ENCODE data around the gene DENND1A. TPM values are rescaled to one million over a fixed set of nuclear protein-coding genes. Genes with fewer than 3 reads are reported as not detected.

The DENND1A gene
- total and polyA plus RNA-seq, 8 donors: 4.4 to 109 (median 21.4) TPM

- WGBS, 5 donors: 88 to 97% (median 95%) methylated on average over 5 of the region's 5 CpGs
- TF ChIP-seq POLR2AphosphoS5 (IDR thresholded peaks at IDR 0.05) (no peak), POLR2A (IDR thresholded peaks at IDR 0.05) (no peak), EP300 (IDR thresholded peaks at IDR 0.05) (no peak), CTCF (IDR thresholded peaks at IDR 0.05) (no peak)
- peaks cover 3 to 66% (median 54%) of the 10 kb centered on the region in 4 donors for H3K36me3 ChIP-seq
- no peaks in the 10 kb centered on the region for H3K4me1 ChIP-seq
- H3K27me3 ChIP-seq: no peaks in the 10 kb centered on the region
- no peaks in the 10 kb centered on the region for H3K9me3 ChIP-seq
- intact Hi-C loops (cut with DNase I; ENCODE audit: low total_unique reads): no loop called here
- H3K4me3 ChIP-seq: no peak overlapping the region
- DNase-seq: no peak
- H3K27ac ChIP-seq: no peak overlapping the region
Observed at GRCh38 chr9:123418052-123418430, 511.9 kb downstream of the DENND1A start.

GRCh38 chr9:123417289-123418051, 512.5 kb downstream of the DENND1A start:
- H3K27me3 ChIP-seq: no peaks in the 10 kb centered on the region
- WGBS, 5 donors: 94 to 97% (median 95%) methylated on average over 5 of the region's 5 CpGs
- H3K36me3 ChIP-seq: peaks cover 0 to 61% (median 48%) of the 10 kb centered on the region in 4 donors
- no peak for DNase-seq
- H3K9me3 ChIP-seq: no peaks in the 10 kb centered on the region
- H3K4me1 ChIP-seq: no peaks in the 10 kb centered on the region
- H3K4me3 ChIP-seq: no peak overlapping the region
- H3K27ac ChIP-seq: no peak overlapping the region
- TF ChIP-seq CTCF (IDR thresholded peaks at IDR 0.05): no peak
- TF ChIP-seq EP300 (IDR thresholded peaks at IDR 0.05): no peak
- no peak for TF ChIP-seq POLR2A (IDR thresholded peaks at IDR 0.05)
- no peak for TF ChIP-seq POLR2AphosphoS5 (IDR thresholded peaks at IDR 0.05)
- intact Hi-C loops (cut with DNase I; ENCODE audit: low total_unique reads): no loop called here

- H3K36me3 ChIP-seq: peaks cover 0 to 54% (median 42%) of the 10 kb centered on the region in 4 donors
- no peak overlapping the region for H3K4me3 ChIP-seq
- H3K9me3 ChIP-seq: no peaks in the 10 kb centered on the region
- TF ChIP-seq POLR2A (IDR thresholded peaks at IDR 0.05): no peak
- no peak for TF ChIP-seq CTCF (IDR thresholded peaks at IDR 0.05)
- no peak for TF ChIP-seq POLR2AphosphoS5 (IDR thresholded peaks at IDR 0.05)
- TF ChIP-seq EP300 (IDR thresholded peaks at IDR 0.05): no peak
- DNase-seq: no peak
- WGBS, 5 donors: 76 to 92% (median 84%) methylated on average over 8 of the region's 8 CpGs
- H3K27ac ChIP-seq: no peak overlapping the region
- H3K4me1 ChIP-seq: no peaks in the 10 kb centered on the region
- intact Hi-C loops (cut with DNase I; ENCODE audit: low total_unique reads): no loop called here
- no peaks in the 10 kb centered on the region for H3K27me3 ChIP-seq
Observed at GRCh38 chr9:123416176-123416575, 513.8 kb downstream of the DENND1A start.

- H3K4me3 ChIP-seq: no peak overlapping the region
- no peaks in the 10 kb centered on the region for H3K9me3 ChIP-seq
- no peak for TF ChIP-seq POLR2A (IDR thresholded peaks at IDR 0.05)
- no peak for TF ChIP-seq POLR2AphosphoS5 (IDR thresholded peaks at IDR 0.05)
- no peak for TF ChIP-seq EP300 (IDR thresholded peaks at IDR 0.05)
- TF ChIP-seq CTCF (IDR thresholded peaks at IDR 0.05): no peak
- DNase-seq: no peak
- H3K27ac ChIP-seq: no peak overlapping the region
- intact Hi-C loops (cut with DNase I; ENCODE audit: low total_unique reads): no loop called here
- 81 to 88% (median 85%) methylated on average over 19 to 23 of the region's 23 CpGs for WGBS, 5 donors
- no peaks in the 10 kb centered on the region for H3K4me1 ChIP-seq
- peaks cover 0 to 52% (median 35%) of the 10 kb centered on the region in 4 donors for H3K36me3 ChIP-seq
- H3K27me3 ChIP-seq: no peaks in the 10 kb centered on the region
Observed at GRCh38 chr9:123414936-123415930, 514.7 kb downstream of the DENND1A start.
